WTC11 (cell line): Measurements from ENCODE around the gene NKX6-1.

Source experiments
- HMGXB4 ChIP-seq: sonication (generic); formaldehyde crosslinking; IDR thresholded peaks from 2 replicates; pipeline ENCODE4 v1.8.1; 2023; ENCODE audit warnings: mild to moderate bottlenecking, moderate library complexity, missing genetic modification reagents
- NFYB ChIP-seq: sonication (generic); formaldehyde crosslinking; conservative IDR thresholded peaks from 2 replicates; pipeline ENCODE4 v1.8.0; 2022; ENCODE audit warnings: low read depth, missing genetic modification reagents
- TEAD4 ChIP-seq: sonication (generic); formaldehyde crosslinking; IDR thresholded peaks from 2 replicates; pipeline ENCODE4 v1.8.0; 2022; ENCODE audit warnings: mild to moderate bottlenecking, missing genetic modification reagents
- ZNF671 ChIP-seq: fragments of 250-450 bp; sonication (Bioruptor Pico); IDR thresholded peaks from 2 replicates; pipeline ENCODE4 v1.8.0; 2021; ENCODE audit warnings: mild to moderate bottlenecking
- TF ChIP-seq, protein P1 (sequence below): fragments of 200-600 bp; IDR thresholded peaks from 2 replicates; pipeline ENCODE4 v1.8.0; 2022; ENCODE audit warnings: antibody characterized with exemption

DNA sequence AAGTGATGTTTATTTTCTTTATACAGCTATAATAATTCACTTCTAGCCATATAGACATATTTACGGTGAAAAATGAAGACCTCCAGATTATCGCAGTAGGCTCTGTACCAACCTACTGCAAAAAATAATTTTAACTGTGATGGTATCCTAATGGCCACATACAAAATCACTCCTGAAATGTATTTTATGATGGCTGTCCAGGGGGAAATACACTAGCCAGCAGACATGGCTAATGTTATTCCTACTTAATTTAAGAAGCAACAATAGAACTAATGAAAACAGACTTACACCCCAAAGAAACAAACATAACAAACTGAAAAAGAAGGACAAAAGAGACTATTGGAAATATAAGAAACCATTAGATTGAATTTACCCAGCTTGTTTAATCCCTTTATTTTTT is 4.6 kb downstream of the NKX6-1 start:
- TF ChIP-seq, protein P1, sequence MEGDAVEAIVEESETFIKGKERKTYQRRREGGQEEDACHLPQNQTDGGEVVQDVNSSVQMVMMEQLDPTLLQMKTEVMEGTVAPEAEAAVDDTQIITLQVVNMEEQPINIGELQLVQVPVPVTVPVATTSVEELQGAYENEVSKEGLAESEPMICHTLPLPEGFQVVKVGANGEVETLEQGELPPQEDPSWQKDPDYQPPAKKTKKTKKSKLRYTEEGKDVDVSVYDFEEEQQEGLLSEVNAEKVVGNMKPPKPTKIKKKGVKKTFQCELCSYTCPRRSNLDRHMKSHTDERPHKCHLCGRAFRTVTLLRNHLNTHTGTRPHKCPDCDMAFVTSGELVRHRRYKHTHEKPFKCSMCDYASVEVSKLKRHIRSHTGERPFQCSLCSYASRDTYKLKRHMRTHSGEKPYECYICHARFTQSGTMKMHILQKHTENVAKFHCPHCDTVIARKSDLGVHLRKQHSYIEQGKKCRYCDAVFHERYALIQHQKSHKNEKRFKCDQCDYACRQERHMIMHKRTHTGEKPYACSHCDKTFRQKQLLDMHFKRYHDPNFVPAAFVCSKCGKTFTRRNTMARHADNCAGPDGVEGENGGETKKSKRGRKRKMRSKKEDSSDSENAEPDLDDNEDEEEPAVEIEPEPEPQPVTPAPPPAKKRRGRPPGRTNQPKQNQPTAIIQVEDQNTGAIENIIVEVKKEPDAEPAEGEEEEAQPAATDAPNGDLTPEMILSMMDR = no peak
- TF ChIP-seq ZNF671 (CRISPR knock-in tag) (no peak), TEAD4 (CRISPR knock-in tag) (no peak), NFYB (no peak), HMGXB4 (CRISPR knock-in tag) (no peak)
